ENCODE results near the gene TUBA1B. TPM values are rescaled to one million over a fixed set of nuclear protein-coding genes. Genes with fewer than 3 reads are reported as not detected.

Gene TUBA1B
- total and polyA plus RNA-seq, 2 donors from 2014 or later = 533 to 537 TPM

GRCh38 chr12:49094160-49094974, 36.8 kb downstream of the TUBA1B start, which contains the start of gene DHH:
DHH (minus strand) TSS chr12:49094801; CDS start chr12:49094512, 289 bp downstream.
- intact Hi-C loops (cut with DNase I) = no loop called here
- H3K36me3 ChIP-seq (ENCODE audit: control insufficient read depth in 2 of 3, insufficient read depth in 3 of 3, low read length in 3 of 3) = peaks cover 0 to 13% (median 11%) of the 10 kb centered on the region in 3 donors
- H3K9me3 ChIP-seq (ENCODE audit: control insufficient read depth in 2 of 3, insufficient read depth in 1 of 3, low read length in 3 of 3) = no peaks in the 10 kb centered on the region
- H3K27me3 ChIP-seq (ENCODE audit: control insufficient read depth, insufficient read depth, low read length) = peaks cover 35% of the 10 kb centered on the region
- no peak for TF ChIP-seq CTCF (IDR thresholded peaks at IDR 0.05; ENCODE audit: borderline replicate concordance, extremely low read depth, insufficient read depth)
- no peak within 1 kb of the TSS for H3K4me3 ChIP-seq (ENCODE audit: low read length in 3 of 3)
- H3K9ac ChIP-seq (ENCODE audit: low read length in 3 of 3) = no peak within 1 kb of the TSS
- no peak within 1 kb of the TSS for H3K27ac ChIP-seq (ENCODE audit: low read depth in 2 of 2, low read length in 2 of 2)
- FAIRE-seq = no peak
- peaks cover 0 to 29% (median 4%) of the 10 kb centered on the region in 3 donors for H3K4me1 ChIP-seq (ENCODE audit: control insufficient read depth in 2 of 3, insufficient read depth in 2 of 3, low read depth in 1 of 3, low read length in 3 of 3)
- DNase-seq = peak; percentile 43 to 82 (median 59)

- Histone ChIP-seq H3K9me3 (ENCODE audit: control insufficient read depth in 2 of 3, insufficient read depth in 1 of 3, low read length in 3 of 3) (no peaks in the 10 kb centered on the region), H3K4me1 (ENCODE audit: control insufficient read depth in 2 of 3, insufficient read depth in 2 of 3, low read depth in 1 of 3, low read length in 3 of 3) (peaks cover 0 to 29% (median 4%) of the 10 kb centered on the region in 3 donors), H3K4me3 (ENCODE audit: low read length in 3 of 3) (no peak overlapping the region), H3K27ac (ENCODE audit: low read depth in 2 of 2, low read length in 2 of 2) (no peak overlapping the region), H3K9ac (ENCODE audit: low read length in 3 of 3) (no peak overlapping the region), H3K36me3 (ENCODE audit: control insufficient read depth in 2 of 3, insufficient read depth in 3 of 3, low read length in 3 of 3) (peaks cover 0 to 13% (median 11%) of the 10 kb centered on the region in 3 donors), H3K27me3 (ENCODE audit: control insufficient read depth, insufficient read depth, low read length) (peaks cover 41% of the 10 kb centered on the region)
- peak in 3 of 5 donors; percentile 25 to 51 (median 47) for DNase-seq
- intact Hi-C loops (cut with DNase I) = no loop called here
- no peak for FAIRE-seq
- no peak for TF ChIP-seq CTCF (IDR thresholded peaks at IDR 0.05; ENCODE audit: borderline replicate concordance, extremely low read depth, insufficient read depth)
These were observed 37.4 kb downstream of the TUBA1B start for GRCh38 chr12:49093792-49094159.

GRCh38 chr12:49092816-49093406, 38.3 kb downstream of the TUBA1B start:
- peaks cover 0 to 11% (median 9%) of the 10 kb centered on the region in 3 donors for H3K36me3 ChIP-seq (ENCODE audit: control insufficient read depth in 2 of 3, insufficient read depth in 3 of 3, low read length in 3 of 3)
- FAIRE-seq (no peak), DNase-seq (no peak)
- H3K9me3 ChIP-seq (ENCODE audit: control insufficient read depth in 2 of 3, insufficient read depth in 1 of 3, low read length in 3 of 3) = no peaks in the 10 kb centered on the region
- H3K27me3 ChIP-seq (ENCODE audit: control insufficient read depth, insufficient read depth, low read length) = peaks cover 44% of the 10 kb centered on the region
- no peak overlapping the region for H3K27ac ChIP-seq (ENCODE audit: low read depth in 2 of 2, low read length in 2 of 2)
- intact Hi-C loops (cut with DNase I) = no loop called here
- no peak overlapping the region for H3K4me3 ChIP-seq (ENCODE audit: low read length in 3 of 3)
- no peak overlapping the region for H3K9ac ChIP-seq (ENCODE audit: low read length in 3 of 3)
- no peak for TF ChIP-seq CTCF (IDR thresholded peaks at IDR 0.05; ENCODE audit: borderline replicate concordance, extremely low read depth, insufficient read depth)
- peaks cover 0 to 34% (median 4%) of the 10 kb centered on the region in 3 donors for H3K4me1 ChIP-seq (ENCODE audit: control insufficient read depth in 2 of 3, insufficient read depth in 2 of 3, low read depth in 1 of 3, low read length in 3 of 3)
